ENCODE results near the gene FNIP1.

GRCh38 chr5:131613423-131613822 is 183.4 kb downstream of the FNIP1 start:
- TF ChIP-seq, protein P1, sequence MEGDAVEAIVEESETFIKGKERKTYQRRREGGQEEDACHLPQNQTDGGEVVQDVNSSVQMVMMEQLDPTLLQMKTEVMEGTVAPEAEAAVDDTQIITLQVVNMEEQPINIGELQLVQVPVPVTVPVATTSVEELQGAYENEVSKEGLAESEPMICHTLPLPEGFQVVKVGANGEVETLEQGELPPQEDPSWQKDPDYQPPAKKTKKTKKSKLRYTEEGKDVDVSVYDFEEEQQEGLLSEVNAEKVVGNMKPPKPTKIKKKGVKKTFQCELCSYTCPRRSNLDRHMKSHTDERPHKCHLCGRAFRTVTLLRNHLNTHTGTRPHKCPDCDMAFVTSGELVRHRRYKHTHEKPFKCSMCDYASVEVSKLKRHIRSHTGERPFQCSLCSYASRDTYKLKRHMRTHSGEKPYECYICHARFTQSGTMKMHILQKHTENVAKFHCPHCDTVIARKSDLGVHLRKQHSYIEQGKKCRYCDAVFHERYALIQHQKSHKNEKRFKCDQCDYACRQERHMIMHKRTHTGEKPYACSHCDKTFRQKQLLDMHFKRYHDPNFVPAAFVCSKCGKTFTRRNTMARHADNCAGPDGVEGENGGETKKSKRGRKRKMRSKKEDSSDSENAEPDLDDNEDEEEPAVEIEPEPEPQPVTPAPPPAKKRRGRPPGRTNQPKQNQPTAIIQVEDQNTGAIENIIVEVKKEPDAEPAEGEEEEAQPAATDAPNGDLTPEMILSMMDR (IDR thresholded peaks at IDR 0.05) = no peak
- no peak for TF ChIP-seq POLR2A (IDR thresholded peaks at IDR 0.05)
- TF ChIP-seq POLR2AphosphoS5 (IDR thresholded peaks at IDR 0.05; ENCODE audit: insufficient read depth in 1 of 2, low read depth in 1 of 2) = no peak

Measured in vagina (tissue), 2 donors.